ENCODE results near the gene TOLLIP. TPM values are rescaled to one million over a fixed set of nuclear protein-coding genes. Genes with fewer than 3 reads are reported as not detected.
"Not testable (repeated sequence)": the region's sequence is repeated elsewhere in the genome, so short reads cannot be mapped to it uniquely, and the experiment has no call there.

TOLLIP gene
- polyA plus RNA-seq: 10 to 100 TPM; 44.4 to 68.0 TPM

DNA sequence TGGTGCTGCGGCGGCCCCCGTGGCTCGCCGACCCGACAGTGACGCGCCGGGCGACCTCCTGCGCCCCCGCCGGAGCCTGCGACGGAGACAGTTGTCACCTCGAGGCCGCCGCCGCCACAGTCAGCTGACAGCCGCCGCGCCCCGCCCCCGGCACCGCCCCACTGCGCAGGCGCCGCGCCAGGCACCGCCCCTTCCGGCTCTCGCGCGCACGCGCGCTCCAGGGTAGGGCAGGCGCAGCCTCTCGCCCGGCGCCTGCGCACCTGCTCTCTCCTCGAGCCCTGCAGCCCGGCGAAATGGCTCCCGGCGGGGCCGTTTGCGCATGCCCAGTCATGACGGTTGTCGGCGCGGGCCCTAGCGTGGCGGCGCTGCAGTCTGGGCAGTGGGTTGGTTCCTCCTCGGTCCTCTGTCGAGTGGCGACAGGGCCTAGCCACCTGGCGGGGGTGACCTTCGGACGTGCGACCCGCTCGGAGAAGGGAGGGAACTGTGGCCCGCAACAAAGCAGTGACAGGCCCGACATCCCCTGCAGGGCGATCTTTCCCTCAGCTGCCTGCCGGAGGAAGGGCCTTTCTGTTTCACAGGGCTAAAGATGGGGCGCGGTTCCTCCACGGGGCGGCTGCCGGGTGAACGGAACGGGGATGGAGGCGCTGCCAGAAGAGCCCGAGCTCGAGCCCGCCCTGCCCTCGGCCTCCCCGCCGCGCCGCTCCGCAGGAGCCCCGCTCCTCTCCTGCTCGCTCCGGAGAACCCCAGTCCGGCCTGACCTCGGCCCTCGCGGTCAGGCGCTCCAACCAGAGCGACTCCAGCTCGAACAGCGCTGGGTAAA, at the start of gene TOLLIP:
TSS of gene TOLLIP (minus strand) at position 135 of the 820 bp plus-strand sequence. CDS start at position 1, 134 bp downstream.
- Histone ChIP-seq H3K9me3 (ENCODE audit: control insufficient read depth in 2 of 2, insufficient read depth in 1 of 2, low read depth in 1 of 2, low read length in 1 of 2) (no peaks in the 10 kb centered on the region), H3K27me3 (ENCODE audit: control insufficient read depth in 1 of 2, insufficient read depth in 2 of 2, low read length in 2 of 2) (no peaks in the 10 kb centered on the region), H3K27ac (ENCODE audit: low read depth in 2 of 2, low read length in 1 of 2) (peak within 1 kb of the TSS; percentile 97), H3K4me1 (ENCODE audit: control insufficient read depth in 2 of 2, insufficient read depth in 2 of 2, low read length in 1 of 2) (peaks cover 17 to 28% of the 10 kb centered on the region in 2 donors), H3K36me3 (ENCODE audit: control insufficient read depth in 2 of 2, insufficient read depth in 2 of 2, low read length in 1 of 2) (peaks cover 0 to 4% of the 10 kb centered on the region in 2 donors), H3K4me3 (ENCODE audit: low read depth in 1 of 2, low read length in 2 of 2) (peak within 1 kb of the TSS; percentile 81 to 87)
- WGBS, 2 donors: 2 to 3% methylated on average over 52 to 97 of the region's 97 CpGs

DNA sequence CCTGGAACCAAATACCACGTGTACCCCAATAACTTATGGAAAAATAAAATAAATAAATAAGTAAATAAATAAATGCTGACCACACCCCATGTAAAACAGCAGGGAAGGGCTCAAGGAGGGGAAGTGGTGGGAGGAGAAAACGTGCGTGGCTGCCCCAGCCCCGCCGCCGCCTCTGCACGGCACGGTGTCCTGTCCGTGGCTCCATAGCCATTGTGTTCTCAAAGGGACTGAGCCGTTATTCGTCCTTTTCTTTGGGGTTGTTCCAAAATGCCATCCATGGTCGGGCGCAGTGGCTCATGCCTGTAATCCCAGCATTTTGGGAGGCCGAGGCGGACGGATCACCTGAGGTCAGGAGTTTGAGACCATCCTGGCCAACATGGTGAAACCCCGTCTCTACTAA, 49.5 kb upstream of the TOLLIP start:
- not testable (repeated sequence) for H3K27me3 ChIP-seq (ENCODE audit: control insufficient read depth in 1 of 2, insufficient read depth in 2 of 2, low read length in 2 of 2); H3K36me3 ChIP-seq (ENCODE audit: control insufficient read depth in 2 of 2, insufficient read depth in 2 of 2, low read length in 1 of 2); H3K9me3 ChIP-seq (ENCODE audit: control insufficient read depth in 2 of 2, insufficient read depth in 1 of 2, low read depth in 1 of 2, low read length in 1 of 2); H3K4me3 ChIP-seq (ENCODE audit: low read depth in 1 of 2, low read length in 2 of 2); H3K27ac ChIP-seq (ENCODE audit: low read depth in 2 of 2, low read length in 1 of 2); H3K4me1 ChIP-seq (ENCODE audit: control insufficient read depth in 2 of 2, insufficient read depth in 2 of 2, low read length in 1 of 2)
- 91 to 92% methylated on average over 17 of the region's 17 CpGs for WGBS, 2 donors

DNA sequence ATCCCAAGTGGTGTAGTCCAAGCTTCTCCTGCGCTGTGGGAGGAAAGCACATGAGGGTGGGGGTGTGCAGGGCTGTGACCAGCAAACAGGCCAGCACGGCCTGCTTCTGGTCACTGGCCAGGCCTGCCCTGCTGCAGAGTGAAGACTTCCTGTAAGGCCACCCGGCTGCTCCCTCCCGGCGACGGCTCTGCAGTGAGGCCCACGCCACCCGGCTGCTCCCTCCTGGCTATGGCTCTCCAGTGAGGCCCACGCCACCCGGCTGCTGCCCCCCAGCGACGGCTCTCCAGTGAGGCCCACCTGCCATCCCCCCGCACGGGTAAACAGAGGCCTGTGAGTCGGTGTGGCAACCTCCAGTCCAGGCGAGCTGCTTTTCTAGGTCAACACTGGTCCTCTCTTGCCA, 48.9 kb upstream of the TOLLIP start:
- no peaks in the 10 kb centered on the region for H3K27me3 ChIP-seq (ENCODE audit: control insufficient read depth in 1 of 2, insufficient read depth in 2 of 2, low read length in 2 of 2)

DNA sequence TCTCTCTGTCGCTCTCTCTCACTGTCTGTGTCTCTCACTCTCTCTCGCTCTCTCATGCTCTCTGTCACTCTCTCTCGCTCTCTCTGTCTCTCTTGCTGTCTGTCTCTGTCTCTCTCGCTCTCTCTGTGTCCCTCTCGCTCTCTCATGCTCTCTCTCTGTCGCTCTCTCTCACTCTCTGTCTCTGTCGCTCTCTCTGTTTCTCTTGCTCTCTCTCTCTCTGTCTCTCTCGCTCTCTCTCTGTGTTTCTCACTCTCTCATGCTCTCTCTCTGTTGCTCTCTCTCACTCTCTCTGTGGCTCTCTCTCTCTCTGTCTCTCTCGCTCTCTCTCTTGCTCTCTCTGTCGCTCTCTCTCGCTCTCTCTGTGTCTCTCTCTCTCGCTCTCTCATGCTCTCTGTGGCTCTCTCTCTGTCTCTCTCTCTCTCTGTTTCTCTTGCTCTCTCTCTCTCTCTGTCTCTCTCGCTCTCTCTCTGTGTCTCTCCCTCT, 47.1 kb upstream of the TOLLIP start:
- Histone ChIP-seq H3K9me3 (ENCODE audit: control insufficient read depth in 2 of 2, insufficient read depth in 1 of 2, low read depth in 1 of 2, low read length in 1 of 2) (no peaks in the 10 kb centered on the region), H3K27me3 (ENCODE audit: control insufficient read depth in 1 of 2, insufficient read depth in 2 of 2, low read length in 2 of 2) (no peaks in the 10 kb centered on the region), H3K27ac (ENCODE audit: low read depth in 2 of 2, low read length in 1 of 2) (no peak overlapping the region), H3K4me1 (ENCODE audit: control insufficient read depth in 2 of 2, insufficient read depth in 2 of 2, low read length in 1 of 2) (no peaks in the 10 kb centered on the region), H3K36me3 (ENCODE audit: control insufficient read depth in 2 of 2, insufficient read depth in 2 of 2, low read length in 1 of 2) (no peaks in the 10 kb centered on the region), H3K4me3 (ENCODE audit: low read depth in 1 of 2, low read length in 2 of 2) (no peak overlapping the region)
- 84 to 87% methylated on average over 13 of the region's 13 CpGs for WGBS, 2 donors

More for the DNA sequence above, 48.9 kb upstream of the TOLLIP start:
- Histone ChIP-seq H3K9me3 (ENCODE audit: control insufficient read depth in 2 of 2, insufficient read depth in 1 of 2, low read depth in 1 of 2, low read length in 1 of 2) (peaks cover 0 to under 1% of the 10 kb centered on the region in 2 donors), H3K4me1 (ENCODE audit: control insufficient read depth in 2 of 2, insufficient read depth in 2 of 2, low read length in 1 of 2) (no peaks in the 10 kb centered on the region), H3K36me3 (ENCODE audit: control insufficient read depth in 2 of 2, insufficient read depth in 2 of 2, low read length in 1 of 2) (no peaks in the 10 kb centered on the region), H3K4me3 (ENCODE audit: low read depth in 1 of 2, low read length in 2 of 2) (no peak overlapping the region), H3K27ac (ENCODE audit: low read depth in 2 of 2, low read length in 1 of 2) (no peak overlapping the region)
- 53 to 54% methylated on average over 16 of the region's 16 CpGs for WGBS, 2 donors

DNA sequence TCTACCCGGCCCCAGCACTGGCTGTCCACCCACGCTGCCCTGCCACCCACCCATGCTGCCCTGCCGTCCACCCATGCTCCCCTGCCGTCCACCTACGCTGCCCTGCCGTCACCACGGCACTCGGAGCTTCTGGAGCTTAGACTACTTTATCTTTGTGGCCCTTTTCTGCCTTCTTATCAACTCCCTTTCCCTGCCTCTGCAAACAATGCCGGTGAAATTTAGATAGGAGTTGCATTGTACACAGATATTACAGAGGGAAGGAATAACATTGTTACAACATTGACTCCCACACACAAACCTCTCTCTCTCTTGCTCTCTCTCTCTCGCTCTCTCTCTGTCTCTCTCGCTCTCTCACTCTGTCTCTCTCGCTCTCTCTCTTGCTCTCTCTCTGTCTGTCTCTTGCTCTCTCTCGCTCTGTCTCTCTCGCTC, 46.6 kb upstream of the TOLLIP start:
- 37 to 43% methylated on average over 13 to 14 of the region's 14 CpGs for WGBS, 2 donors

DNA sequence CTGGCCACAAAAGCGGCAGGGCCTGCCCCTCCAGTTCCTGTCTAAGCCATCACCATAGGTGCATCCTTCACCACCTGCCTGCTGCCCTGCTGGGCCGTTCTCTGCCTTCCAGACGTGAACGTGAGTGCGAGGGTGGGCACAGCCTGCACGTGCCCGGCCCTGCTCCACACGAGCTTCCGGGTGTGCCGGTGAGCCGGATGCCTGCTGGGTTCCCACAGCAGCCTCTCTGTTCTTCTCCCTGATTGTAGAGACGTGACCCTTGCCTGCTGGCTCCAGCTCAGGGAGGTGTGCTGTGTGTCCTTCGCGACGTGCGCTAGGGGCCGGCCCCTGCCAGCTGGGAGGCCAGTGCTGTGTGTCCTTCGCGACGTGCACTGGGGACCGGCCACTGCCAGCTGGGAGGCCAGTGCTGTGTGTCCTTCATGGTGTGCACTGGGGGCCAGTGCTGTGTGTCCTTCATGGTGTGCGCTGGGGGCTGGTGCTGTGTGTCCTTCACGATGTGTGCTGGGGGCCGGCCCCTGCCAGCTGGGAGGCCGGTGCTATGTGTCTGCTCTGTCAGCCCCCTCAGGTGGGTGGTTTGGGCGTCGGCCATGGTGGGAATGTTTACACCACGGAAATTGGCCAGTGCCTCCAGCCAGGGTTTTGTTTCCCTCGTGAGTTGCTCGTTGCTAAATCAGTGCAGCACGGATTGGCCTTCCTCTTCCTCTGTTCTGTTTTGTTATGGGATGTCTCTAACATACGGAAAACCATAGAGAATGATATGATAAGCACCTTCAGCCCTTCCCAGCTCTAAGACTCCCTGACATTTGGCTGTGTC, 44.9 kb upstream of the TOLLIP start:
- Histone ChIP-seq H3K27ac (ENCODE audit: low read depth in 2 of 2, low read length in 1 of 2) (no peak overlapping the region), H3K27me3 (ENCODE audit: control insufficient read depth in 1 of 2, insufficient read depth in 2 of 2, low read length in 2 of 2) (no peaks in the 10 kb centered on the region), H3K36me3 (ENCODE audit: control insufficient read depth in 2 of 2, insufficient read depth in 2 of 2, low read length in 1 of 2) (no peaks in the 10 kb centered on the region), H3K9me3 (ENCODE audit: control insufficient read depth in 2 of 2, insufficient read depth in 1 of 2, low read depth in 1 of 2, low read length in 1 of 2) (no peaks in the 10 kb centered on the region), H3K4me1 (ENCODE audit: control insufficient read depth in 2 of 2, insufficient read depth in 2 of 2, low read length in 1 of 2) (no peaks in the 10 kb centered on the region), H3K4me3 (ENCODE audit: low read depth in 1 of 2, low read length in 2 of 2) (no peak overlapping the region)
- WGBS, 2 donors: 74 to 76% methylated on average over 31 to 32 of the region's 32 CpGs

More for the DNA sequence above, 46.6 kb upstream of the TOLLIP start:
- Histone ChIP-seq H3K27ac (ENCODE audit: low read depth in 2 of 2, low read length in 1 of 2) (no peak overlapping the region), H3K4me3 (ENCODE audit: low read depth in 1 of 2, low read length in 2 of 2) (no peak overlapping the region), H3K9me3 (ENCODE audit: control insufficient read depth in 2 of 2, insufficient read depth in 1 of 2, low read depth in 1 of 2, low read length in 1 of 2) (no peaks in the 10 kb centered on the region), H3K36me3 (ENCODE audit: control insufficient read depth in 2 of 2, insufficient read depth in 2 of 2, low read length in 1 of 2) (no peaks in the 10 kb centered on the region), H3K4me1 (ENCODE audit: control insufficient read depth in 2 of 2, insufficient read depth in 2 of 2, low read length in 1 of 2) (no peaks in the 10 kb centered on the region), H3K27me3 (ENCODE audit: control insufficient read depth in 1 of 2, insufficient read depth in 2 of 2, low read length in 2 of 2) (no peaks in the 10 kb centered on the region)

DNA sequence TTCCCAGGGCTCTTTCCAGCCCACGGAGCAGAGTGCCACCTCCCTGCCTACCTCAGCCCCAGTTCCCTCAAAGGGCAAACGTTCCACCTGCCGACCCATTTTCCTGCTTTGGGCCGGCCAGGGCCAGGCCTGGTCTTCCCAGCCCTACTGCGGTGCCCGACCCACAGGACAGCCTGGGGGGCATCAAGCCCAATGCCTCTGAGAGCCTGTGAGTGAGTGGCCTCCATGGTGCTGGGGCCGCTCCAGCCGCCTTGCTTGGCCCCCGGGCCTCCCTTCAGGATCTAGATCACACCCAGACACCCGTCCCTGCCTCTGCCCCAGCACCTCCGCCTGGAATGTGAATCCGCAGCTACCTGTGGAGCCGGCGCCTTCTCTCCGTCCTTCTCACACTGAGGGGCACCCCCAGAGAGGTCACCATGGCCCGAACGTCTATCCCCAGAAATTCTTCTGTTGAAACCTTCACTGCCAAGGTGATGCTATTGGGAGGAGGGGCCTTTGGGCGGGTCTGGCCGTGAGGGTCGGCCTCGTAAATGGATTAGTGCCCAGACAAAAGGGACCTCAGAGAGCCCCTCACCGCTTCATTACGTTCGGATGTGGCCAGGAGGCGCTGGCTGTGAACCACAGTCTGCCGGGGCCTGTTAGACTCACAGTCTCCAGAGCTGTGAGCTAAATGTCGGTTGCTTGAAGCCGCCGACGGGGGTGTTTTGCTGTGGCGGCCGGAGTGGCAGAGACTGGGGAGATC, 44.1 kb upstream of the TOLLIP start:
- Histone ChIP-seq H3K27ac (ENCODE audit: low read depth in 2 of 2, low read length in 1 of 2) (no peak overlapping the region), H3K4me1 (ENCODE audit: control insufficient read depth in 2 of 2, insufficient read depth in 2 of 2, low read length in 1 of 2) (no peaks in the 10 kb centered on the region), H3K9me3 (ENCODE audit: control insufficient read depth in 2 of 2, insufficient read depth in 1 of 2, low read depth in 1 of 2, low read length in 1 of 2) (no peaks in the 10 kb centered on the region), H3K4me3 (ENCODE audit: low read depth in 1 of 2, low read length in 2 of 2) (no peak overlapping the region), H3K27me3 (ENCODE audit: control insufficient read depth in 1 of 2, insufficient read depth in 2 of 2, low read length in 2 of 2) (no peaks in the 10 kb centered on the region), H3K36me3 (ENCODE audit: control insufficient read depth in 2 of 2, insufficient read depth in 2 of 2, low read length in 1 of 2) (no peaks in the 10 kb centered on the region)
- WGBS, 2 donors: 76 to 78% methylated on average over 32 of the region's 32 CpGs

DNA sequence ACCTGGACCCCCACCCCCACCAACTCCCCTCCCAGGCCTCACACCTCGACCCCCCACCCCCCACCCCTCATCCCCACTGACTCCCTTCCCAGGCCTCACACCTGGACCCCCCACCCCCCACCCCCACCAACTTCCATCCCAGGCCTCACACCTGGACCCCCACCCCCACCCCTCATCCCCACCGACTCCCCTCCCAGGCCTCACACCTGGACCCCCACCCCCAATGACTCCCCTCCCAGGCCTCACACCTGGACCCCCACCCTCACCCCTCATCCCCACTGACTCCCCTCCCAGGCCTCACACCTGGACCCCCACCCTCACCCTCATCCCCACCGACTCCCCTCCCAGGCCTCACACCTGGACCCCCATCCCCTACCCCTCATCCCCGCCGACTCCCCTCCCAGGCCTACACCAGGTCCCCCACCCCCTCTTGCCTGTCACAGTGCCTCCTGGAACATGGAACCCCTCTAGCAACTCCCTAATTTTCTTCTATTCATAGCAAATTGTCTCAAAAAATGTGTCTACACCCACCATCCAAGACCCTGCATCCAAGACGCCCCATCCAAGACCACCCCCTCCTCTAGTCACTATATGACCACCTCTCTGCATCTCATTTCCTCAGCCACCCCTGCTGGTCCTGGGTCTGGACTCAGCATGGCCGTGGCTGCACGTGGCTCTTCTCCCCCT, 43.4 kb upstream of the TOLLIP start:
- no peaks in the 10 kb centered on the region for H3K9me3 ChIP-seq (ENCODE audit: control insufficient read depth in 2 of 2, insufficient read depth in 1 of 2, low read depth in 1 of 2, low read length in 1 of 2)
- H3K4me1 ChIP-seq (ENCODE audit: control insufficient read depth in 2 of 2, insufficient read depth in 2 of 2, low read length in 1 of 2): no peaks in the 10 kb centered on the region
- no peak overlapping the region for H3K4me3 ChIP-seq (ENCODE audit: low read depth in 1 of 2, low read length in 2 of 2)
- no peak overlapping the region for H3K27ac ChIP-seq (ENCODE audit: low read depth in 2 of 2, low read length in 1 of 2)
- WGBS, 2 donors: 67 to 72% methylated on average over 8 of the region's 8 CpGs
- H3K27me3 ChIP-seq (ENCODE audit: control insufficient read depth in 1 of 2, insufficient read depth in 2 of 2, low read length in 2 of 2): no peaks in the 10 kb centered on the region
- H3K36me3 ChIP-seq (ENCODE audit: control insufficient read depth in 2 of 2, insufficient read depth in 2 of 2, low read length in 1 of 2): no peaks in the 10 kb centered on the region
